SK-N-SH treated with all-trans-retinoic acid at 6 μM for 48 hours (cell line): ENCODE measurements around the gene SSTR1.

ENCODE experiments used
- ATAC-seq: fragments of 200-7000 bp; cut with Tn5 transposase; 3 replicates; pipeline ENCODE4 v1.9.1; 2020; ENCODE audit warnings: mild to moderate bottlenecking, moderate library complexity
- ARNTL ChIP-seq: fragments of 450-650 bp; formaldehyde crosslinking; IDR thresholded peaks from 2 replicates; pipeline ENCODE4 v1.5.0; 2020; ENCODE audit warnings: low read depth, mild to moderate bottlenecking, moderate library complexity, borderline replicate concordance
- BACH2 ChIP-seq: fragments of 250-450 bp; sonication (Bioruptor Pico); IDR thresholded peaks from 2 replicates; pipeline ENCODE4 v1.9.0; 2021; ENCODE audit warnings: mild to moderate bottlenecking, borderline replicate concordance
- CSDC2 ChIP-seq: fragments of 250-450 bp; sonication (Bioruptor Pico); IDR thresholded peaks from 2 replicates; pipeline ENCODE4 v1.5.0; 2020; ENCODE audit warnings: mild to moderate bottlenecking, moderate library complexity
- ESRRG ChIP-seq: fragments of 250-450 bp; sonication (Bioruptor Pico); IDR thresholded peaks from 2 replicates; pipeline ENCODE4 v1.6.1; 2021; ENCODE audit warnings: mild to moderate bottlenecking
- GLIS3 ChIP-seq: fragments of 250-450 bp; sonication (Bioruptor Pico); IDR thresholded peaks from 2 replicates; pipeline ENCODE4 v1.5.0; 2020; ENCODE audit warnings: mild to moderate bottlenecking, moderate library complexity
- ISL1 ChIP-seq: fragments of 250-450 bp; sonication (Bioruptor Pico); IDR thresholded peaks from 2 replicates; pipeline ENCODE4 v2.1.2; 2022; ENCODE audit warnings: mild to moderate bottlenecking, moderate library complexity
- OSR1 ChIP-seq: fragments of 250-450 bp; sonication (Bioruptor Pico); IDR thresholded peaks from 2 replicates; pipeline ENCODE4 v1.8.0; 2022; ENCODE audit warnings: moderate library complexity, mild to moderate bottlenecking, inconsistent platforms
- PPARA ChIP-seq: fragments of 250-450 bp; sonication (Bioruptor Pico); IDR thresholded peaks from 2 replicates; pipeline ENCODE4 v1.5.0; 2020; ENCODE audit warnings: mild to moderate bottlenecking, borderline replicate concordance
- RARB ChIP-seq: fragments of 250-450 bp; sonication (Bioruptor Pico); IDR thresholded peaks from 2 replicates; pipeline ENCODE4 v1.8.0; 2021; ENCODE audit warnings: mild to moderate bottlenecking, moderate library complexity
- SNAI2 ChIP-seq: fragments of 250-450 bp; sonication (Bioruptor Pico); IDR thresholded peaks from 2 replicates; pipeline ENCODE4 v1.5.0; 2020; ENCODE audit warnings: mild to moderate bottlenecking, moderate library complexity
- TCF4 ChIP-seq: fragments of 250-450 bp; sonication (Bioruptor Pico); IDR thresholded peaks from 2 replicates; pipeline ENCODE4 v1.8.0; 2021; ENCODE audit warnings: mild to moderate bottlenecking, moderate library complexity, borderline replicate concordance
- TOX ChIP-seq: fragments of 250-450 bp; sonication (Bioruptor Pico); IDR thresholded peaks from 2 replicates; pipeline ENCODE4 v1.8.0; 2021; ENCODE audit warnings: mild to moderate bottlenecking, moderate library complexity, borderline replicate concordance
- ZC3H10 ChIP-seq: fragments of 250-450 bp; sonication (Bioruptor Pico); IDR thresholded peaks from 2 replicates; pipeline ENCODE4 v1.5.1; 2021; ENCODE audit warnings: mild to moderate bottlenecking, moderate library complexity
- ZFP3 ChIP-seq: fragments of 250-450 bp; sonication (Bioruptor Pico); IDR thresholded peaks from 2 replicates; pipeline ENCODE4 v1.5.0; 2020; ENCODE audit warnings: mild to moderate bottlenecking, moderate library complexity
- ZFP30 ChIP-seq: fragments of 450-650 bp; formaldehyde crosslinking; IDR thresholded peaks from 2 replicates; pipeline ENCODE4 v1.5.0; 2022; ENCODE audit warnings: mild to moderate bottlenecking, moderate library complexity
- ZNF565 ChIP-seq: fragments of 450-650 bp; formaldehyde crosslinking; conservative IDR thresholded peaks from 2 replicates; pipeline ENCODE4 v1.5.0; 2020; ENCODE audit warnings: low read depth, mild to moderate bottlenecking, moderate library complexity
- ZNF70 ChIP-seq: fragments of 450-650 bp; formaldehyde crosslinking; IDR thresholded peaks from 2 replicates; pipeline ENCODE4 v1.5.0; 2020; ENCODE audit warnings: mild to moderate bottlenecking, moderate library complexity
- ZNF8 ChIP-seq: fragments of 450-650 bp; formaldehyde crosslinking; IDR thresholded peaks from 2 replicates; pipeline ENCODE4 v1.5.0; 2020; ENCODE audit warnings: mild to moderate bottlenecking, moderate library complexity
- TF ChIP-seq, protein P1 (sequence below): fragments of 250-450 bp; sonication (Bioruptor Pico); IDR thresholded peaks from 2 replicates; pipeline ENCODE4 v1.5.1; 2021; ENCODE audit warnings: mild to moderate bottlenecking, moderate library complexity
- TF ChIP-seq, protein P2 (sequence below): fragments of 250-450 bp; sonication (Bioruptor Pico); IDR thresholded peaks from 2 replicates; pipeline ENCODE4 v1.5.1; 2020; ENCODE audit warnings: low read depth, mild to moderate bottlenecking, moderate library complexity
- TF ChIP-seq, protein P3 (sequence below): fragments of 250-450 bp; sonication (Bioruptor Pico); IDR thresholded peaks from 2 replicates; pipeline ENCODE4 v1.8.0; 2020; ENCODE audit warnings: mild to moderate bottlenecking, moderate library complexity, borderline replicate concordance
- TF ChIP-seq, protein P4 (sequence below): fragments of 250-450 bp; sonication (Bioruptor Pico); IDR thresholded peaks from 2 replicates; pipeline ENCODE4 v1.5.0; 2020; ENCODE audit warnings: mild to moderate bottlenecking, moderate library complexity
- TF ChIP-seq, protein P5 (sequence below): fragments of 250-450 bp; sonication (Bioruptor Pico); IDR thresholded peaks from 2 replicates; pipeline ENCODE4 v1.8.0; 2021; ENCODE audit warnings: low read depth, mild to moderate bottlenecking, moderate library complexity, borderline replicate concordance

Gene SSTR1

DNA sequence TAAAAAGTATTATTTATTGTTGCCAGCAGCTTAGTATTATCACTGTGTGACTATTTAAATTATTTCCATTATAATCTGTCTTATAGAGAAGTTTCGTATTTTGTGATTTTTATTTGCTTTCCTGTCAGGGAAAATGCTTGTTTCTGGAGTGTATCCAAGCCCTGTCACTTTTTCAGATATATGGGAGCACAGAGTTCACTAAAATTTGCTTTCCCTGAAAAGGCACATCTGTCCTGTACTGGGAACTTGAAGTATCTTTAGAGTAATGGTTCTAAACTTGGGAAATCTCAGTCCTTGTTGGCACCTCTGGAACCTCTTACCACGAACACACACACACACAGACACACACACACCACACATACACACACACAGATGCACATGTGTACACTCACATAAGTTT lies 39.3 kb upstream of the SSTR1 start:
- no peak for ATAC-seq
- no peak for TF ChIP-seq OSR1 (CRISPR knock-in tag)
- TF ChIP-seq, protein P1, sequence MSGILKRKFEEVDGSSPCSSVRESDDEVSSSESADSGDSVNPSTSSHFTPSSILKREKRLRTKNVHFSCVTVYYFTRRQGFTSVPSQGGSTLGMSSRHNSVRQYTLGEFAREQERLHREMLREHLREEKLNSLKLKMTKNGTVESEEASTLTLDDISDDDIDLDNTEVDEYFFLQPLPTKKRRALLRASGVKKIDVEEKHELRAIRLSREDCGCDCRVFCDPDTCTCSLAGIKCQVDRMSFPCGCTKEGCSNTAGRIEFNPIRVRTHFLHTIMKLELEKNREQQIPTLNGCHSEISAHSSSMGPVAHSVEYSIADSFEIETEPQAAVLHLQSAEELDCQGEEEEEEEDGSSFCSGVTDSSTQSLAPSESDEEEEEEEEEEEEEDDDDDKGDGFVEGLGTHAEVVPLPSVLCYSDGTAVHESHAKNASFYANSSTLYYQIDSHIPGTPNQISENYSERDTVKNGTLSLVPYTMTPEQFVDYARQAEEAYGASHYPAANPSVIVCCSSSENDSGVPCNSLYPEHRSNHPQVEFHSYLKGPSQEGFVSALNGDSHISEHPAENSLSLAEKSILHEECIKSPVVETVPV, result no peak
- no peak for TF ChIP-seq ZFP3 (CRISPR knock-in tag)
- no peak for TF ChIP-seq RARB (CRISPR knock-in tag)
- TF ChIP-seq ZNF565, result no peak
- TF ChIP-seq ZNF70 (CRISPR knock-in tag), result no peak
- no peak for TF ChIP-seq TOX (CRISPR knock-in tag)
- TF ChIP-seq, protein P2, sequence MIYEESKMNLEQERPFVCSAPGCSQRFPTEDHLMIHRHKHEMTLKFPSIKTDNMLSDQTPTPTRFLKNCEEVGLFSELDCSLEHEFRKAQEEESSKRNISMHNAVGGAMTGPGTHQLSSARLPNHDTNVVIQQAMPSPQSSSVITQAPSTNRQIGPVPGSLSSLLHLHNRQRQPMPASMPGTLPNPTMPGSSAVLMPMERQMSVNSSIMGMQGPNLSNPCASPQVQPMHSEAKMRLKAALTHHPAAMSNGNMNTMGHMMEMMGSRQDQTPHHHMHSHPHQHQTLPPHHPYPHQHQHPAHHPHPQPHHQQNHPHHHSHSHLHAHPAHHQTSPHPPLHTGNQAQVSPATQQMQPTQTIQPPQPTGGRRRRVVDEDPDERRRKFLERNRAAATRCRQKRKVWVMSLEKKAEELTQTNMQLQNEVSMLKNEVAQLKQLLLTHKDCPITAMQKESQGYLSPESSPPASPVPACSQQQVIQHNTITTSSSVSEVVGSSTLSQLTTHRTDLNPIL (CRISPR knock-in tag), result no peak
- TF ChIP-seq GLIS3 (CRISPR knock-in tag), result no peak
- TF ChIP-seq BACH2 (CRISPR knock-in tag), result no peak
- no peak for TF ChIP-seq ARNTL (CRISPR knock-in tag)
- TF ChIP-seq, protein P3, sequence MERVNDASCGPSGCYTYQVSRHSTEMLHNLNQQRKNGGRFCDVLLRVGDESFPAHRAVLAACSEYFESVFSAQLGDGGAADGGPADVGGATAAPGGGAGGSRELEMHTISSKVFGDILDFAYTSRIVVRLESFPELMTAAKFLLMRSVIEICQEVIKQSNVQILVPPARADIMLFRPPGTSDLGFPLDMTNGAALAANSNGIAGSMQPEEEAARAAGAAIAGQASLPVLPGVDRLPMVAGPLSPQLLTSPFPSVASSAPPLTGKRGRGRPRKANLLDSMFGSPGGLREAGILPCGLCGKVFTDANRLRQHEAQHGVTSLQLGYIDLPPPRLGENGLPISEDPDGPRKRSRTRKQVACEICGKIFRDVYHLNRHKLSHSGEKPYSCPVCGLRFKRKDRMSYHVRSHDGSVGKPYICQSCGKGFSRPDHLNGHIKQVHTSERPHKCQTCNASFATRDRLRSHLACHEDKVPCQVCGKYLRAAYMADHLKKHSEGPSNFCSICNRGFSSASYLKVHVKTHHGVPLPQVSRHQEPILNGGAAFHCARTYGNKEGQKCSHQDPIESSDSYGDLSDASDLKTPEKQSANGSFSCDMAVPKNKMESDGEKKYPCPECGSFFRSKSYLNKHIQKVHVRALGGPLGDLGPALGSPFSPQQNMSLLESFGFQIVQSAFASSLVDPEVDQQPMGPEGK (CRISPR knock-in tag), result no peak
- no peak for TF ChIP-seq CSDC2
- no peak for TF ChIP-seq ZFP30
- TF ChIP-seq ZC3H10 (CRISPR knock-in tag), result no peak
- TF ChIP-seq, protein P4, sequence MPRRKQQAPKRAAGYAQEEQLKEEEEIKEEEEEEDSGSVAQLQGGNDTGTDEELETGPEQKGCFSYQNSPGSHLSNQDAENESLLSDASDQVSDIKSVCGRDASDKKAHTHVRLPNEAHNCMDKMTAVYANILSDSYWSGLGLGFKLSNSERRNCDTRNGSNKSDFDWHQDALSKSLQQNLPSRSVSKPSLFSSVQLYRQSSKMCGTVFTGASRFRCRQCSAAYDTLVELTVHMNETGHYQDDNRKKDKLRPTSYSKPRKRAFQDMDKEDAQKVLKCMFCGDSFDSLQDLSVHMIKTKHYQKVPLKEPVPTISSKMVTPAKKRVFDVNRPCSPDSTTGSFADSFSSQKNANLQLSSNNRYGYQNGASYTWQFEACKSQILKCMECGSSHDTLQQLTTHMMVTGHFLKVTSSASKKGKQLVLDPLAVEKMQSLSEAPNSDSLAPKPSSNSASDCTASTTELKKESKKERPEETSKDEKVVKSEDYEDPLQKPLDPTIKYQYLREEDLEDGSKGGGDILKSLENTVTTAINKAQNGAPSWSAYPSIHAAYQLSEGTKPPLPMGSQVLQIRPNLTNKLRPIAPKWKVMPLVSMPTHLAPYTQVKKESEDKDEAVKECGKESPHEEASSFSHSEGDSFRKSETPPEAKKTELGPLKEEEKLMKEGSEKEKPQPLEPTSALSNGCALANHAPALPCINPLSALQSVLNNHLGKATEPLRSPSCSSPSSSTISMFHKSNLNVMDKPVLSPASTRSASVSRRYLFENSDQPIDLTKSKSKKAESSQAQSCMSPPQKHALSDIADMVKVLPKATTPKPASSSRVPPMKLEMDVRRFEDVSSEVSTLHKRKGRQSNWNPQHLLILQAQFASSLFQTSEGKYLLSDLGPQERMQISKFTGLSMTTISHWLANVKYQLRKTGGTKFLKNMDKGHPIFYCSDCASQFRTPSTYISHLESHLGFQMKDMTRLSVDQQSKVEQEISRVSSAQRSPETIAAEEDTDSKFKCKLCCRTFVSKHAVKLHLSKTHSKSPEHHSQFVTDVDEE (CRISPR knock-in tag), result no peak
- no peak for TF ChIP-seq SNAI2 (CRISPR knock-in tag)
- TF ChIP-seq PPARA (CRISPR knock-in tag), result no peak

DNA sequence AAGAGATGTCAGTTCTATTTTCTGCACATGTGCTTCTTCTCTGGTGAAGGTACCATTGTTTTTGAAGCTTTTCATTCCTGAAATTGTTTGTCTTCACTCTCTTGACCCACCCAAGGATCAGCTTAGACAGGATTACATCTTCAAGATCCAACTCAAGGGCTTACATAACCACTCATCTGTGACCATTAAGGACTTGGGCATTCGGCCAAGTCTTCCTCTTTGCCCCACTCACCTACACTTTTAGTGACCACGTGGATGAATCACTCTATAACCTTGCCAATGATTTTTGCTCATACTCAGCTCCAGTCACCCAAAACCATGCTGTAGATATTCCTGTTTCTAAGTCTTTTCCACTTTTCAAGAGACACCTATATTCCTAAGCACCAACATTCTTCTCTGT lies 36.5 kb upstream of the SSTR1 start:
- ATAC-seq, result no peak
- TF ChIP-seq, protein P5, sequence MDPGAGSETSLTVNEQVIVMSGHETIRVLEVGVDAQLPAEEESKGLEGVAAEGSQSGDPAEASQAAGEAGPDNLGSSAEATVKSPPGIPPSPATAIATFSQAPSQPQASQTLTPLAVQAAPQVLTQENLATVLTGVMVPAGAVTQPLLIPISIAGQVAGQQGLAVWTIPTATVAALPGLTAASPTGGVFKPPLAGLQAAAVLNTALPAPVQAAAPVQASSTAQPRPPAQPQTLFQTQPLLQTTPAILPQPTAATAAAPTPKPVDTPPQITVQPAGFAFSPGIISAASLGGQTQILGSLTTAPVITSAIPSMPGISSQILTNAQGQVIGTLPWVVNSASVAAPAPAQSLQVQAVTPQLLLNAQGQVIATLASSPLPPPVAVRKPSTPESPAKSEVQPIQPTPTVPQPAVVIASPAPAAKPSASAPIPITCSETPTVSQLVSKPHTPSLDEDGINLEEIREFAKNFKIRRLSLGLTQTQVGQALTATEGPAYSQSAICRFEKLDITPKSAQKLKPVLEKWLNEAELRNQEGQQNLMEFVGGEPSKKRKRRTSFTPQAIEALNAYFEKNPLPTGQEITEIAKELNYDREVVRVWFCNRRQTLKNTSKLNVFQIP (CRISPR knock-in tag), result no peak
- TF ChIP-seq ESRRG (CRISPR knock-in tag) (no peak), BACH2 (CRISPR knock-in tag) (no peak), CSDC2 (no peak), ISL1 (CRISPR knock-in tag) (no peak), ARNTL (CRISPR knock-in tag) (no peak), ZNF70 (CRISPR knock-in tag) (no peak), OSR1 (CRISPR knock-in tag) (no peak), PPARA (CRISPR knock-in tag) (no peak), TCF4 (CRISPR knock-in tag) (no peak), ZFP3 (CRISPR knock-in tag) (no peak), ZNF8 (CRISPR knock-in tag) (no peak), GLIS3 (CRISPR knock-in tag) (no peak), ZFP30 (no peak), SNAI2 (CRISPR knock-in tag) (no peak), ZC3H10 (CRISPR knock-in tag) (no peak), TOX (CRISPR knock-in tag) (no peak), RARB (CRISPR knock-in tag) (no peak)
- TF ChIP-seq, protein P1, result no peak
- TF ChIP-seq, protein P3 (CRISPR knock-in tag), result no peak
